ENCODE measurements around the gene CASKIN2. TPM values are rescaled to one million over a fixed set of nuclear protein-coding genes. Genes with fewer than 3 reads are reported as not detected.

CASKIN2 gene
- total RNA-seq, 2 experiments from 2014 or later, result 1.0 TPM; not detected in 1

DNA sequence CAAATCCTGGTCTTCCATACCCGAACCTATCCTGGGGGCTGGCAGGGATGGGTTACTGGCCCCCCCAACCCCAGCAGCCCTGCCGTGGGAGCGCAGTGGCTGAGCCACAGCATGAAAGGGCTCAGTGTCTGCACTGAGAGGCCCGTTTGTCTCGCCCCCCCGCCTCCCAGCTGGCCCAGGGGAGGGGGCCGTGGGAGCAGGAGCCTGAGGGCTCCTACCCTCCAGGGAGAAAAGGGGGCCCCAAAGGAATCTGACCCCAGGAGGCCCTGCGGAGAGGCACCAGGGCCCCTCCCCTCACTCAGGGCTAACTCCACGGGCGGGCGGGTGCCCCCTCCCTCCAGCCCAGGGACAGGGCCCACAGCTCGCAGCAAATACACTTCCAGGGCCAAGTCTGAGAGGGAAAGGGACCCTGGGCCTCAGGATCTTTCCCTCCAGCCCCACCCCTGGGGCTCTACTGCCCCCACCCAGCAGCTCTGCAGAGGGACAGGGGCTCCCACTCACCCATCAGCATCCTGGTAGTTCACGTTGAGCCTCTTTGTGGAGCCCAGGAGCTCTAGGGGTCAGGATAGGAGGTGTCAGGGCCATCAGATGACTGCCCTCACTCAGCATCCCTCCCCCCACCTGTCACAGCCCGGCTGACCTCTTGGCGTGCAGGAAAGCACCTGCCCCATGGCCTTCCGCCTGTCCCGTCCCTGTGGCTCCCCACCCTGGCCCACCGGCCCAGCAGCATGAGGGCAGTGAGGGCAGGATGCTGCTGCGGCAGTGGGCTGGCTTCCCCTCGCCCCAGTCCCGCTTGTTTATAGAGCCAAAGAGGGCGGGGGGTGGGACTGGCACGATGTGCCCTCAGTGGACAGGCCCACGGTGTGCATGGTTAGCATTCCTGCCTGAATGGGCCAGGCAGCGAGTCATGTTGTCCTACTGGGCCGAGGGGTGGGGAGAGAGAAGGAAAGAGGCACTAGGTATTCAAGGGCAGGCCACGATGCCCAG lies 7.3 kb downstream of the CASKIN2 start:
- Histone ChIP-seq H3K27ac (ENCODE audit: low read depth, low read length, poor library complexity, severe bottlenecking) (no peak overlapping the region), H3K9me2 (ENCODE audit: insufficient read depth, low read length) (no peaks in the 10 kb centered on the region), H3K4me3 (ENCODE audit: low read depth, low read length, poor library complexity, severe bottlenecking) (no peak overlapping the region), H3K4me1 (ENCODE audit: insufficient read depth, low read length, poor library complexity, severe bottlenecking) (no peaks in the 10 kb centered on the region), H3K79me2 (ENCODE audit: insufficient read depth, low read depth, low read length) (no peaks in the 10 kb centered on the region), H3K4me2 (ENCODE audit: low read length) (no peak overlapping the region), H3K9me3 (ENCODE audit: low read length) (no peaks in the 10 kb centered on the region), H3K36me3 (ENCODE audit: insufficient read depth, low read length) (no peaks in the 10 kb centered on the region), H4K20me1 (ENCODE audit: insufficient read depth, low read length) (no peaks in the 10 kb centered on the region), H2AFZ (ENCODE audit: low read length) (no peak overlapping the region)
- DNase-seq (ENCODE audit: low spot score), result no peak
- no TSS peak for BruUV-seq (replicated peaks)
- intact Hi-C loops (cut with micrococcal nuclease; ENCODE audit: unreplicated experiment), result no loop called here
- ChIA-PET CTCF (ENCODE audit: unreplicated experiment) (no interaction called here), POLR2A (no interaction called here)
- no peak for TF ChIP-seq EZH2phosphoT487 (IDR thresholded peaks at IDR 0.05; ENCODE audit: borderline replicate concordance, low read depth, low read length)
- TF ChIP-seq, protein P1, sequence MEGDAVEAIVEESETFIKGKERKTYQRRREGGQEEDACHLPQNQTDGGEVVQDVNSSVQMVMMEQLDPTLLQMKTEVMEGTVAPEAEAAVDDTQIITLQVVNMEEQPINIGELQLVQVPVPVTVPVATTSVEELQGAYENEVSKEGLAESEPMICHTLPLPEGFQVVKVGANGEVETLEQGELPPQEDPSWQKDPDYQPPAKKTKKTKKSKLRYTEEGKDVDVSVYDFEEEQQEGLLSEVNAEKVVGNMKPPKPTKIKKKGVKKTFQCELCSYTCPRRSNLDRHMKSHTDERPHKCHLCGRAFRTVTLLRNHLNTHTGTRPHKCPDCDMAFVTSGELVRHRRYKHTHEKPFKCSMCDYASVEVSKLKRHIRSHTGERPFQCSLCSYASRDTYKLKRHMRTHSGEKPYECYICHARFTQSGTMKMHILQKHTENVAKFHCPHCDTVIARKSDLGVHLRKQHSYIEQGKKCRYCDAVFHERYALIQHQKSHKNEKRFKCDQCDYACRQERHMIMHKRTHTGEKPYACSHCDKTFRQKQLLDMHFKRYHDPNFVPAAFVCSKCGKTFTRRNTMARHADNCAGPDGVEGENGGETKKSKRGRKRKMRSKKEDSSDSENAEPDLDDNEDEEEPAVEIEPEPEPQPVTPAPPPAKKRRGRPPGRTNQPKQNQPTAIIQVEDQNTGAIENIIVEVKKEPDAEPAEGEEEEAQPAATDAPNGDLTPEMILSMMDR (conservative IDR thresholded peaks at IDR 0.05; ENCODE audit: low read length), result no peak

GRCh38 chr17:75506888-75507287 lies 8.4 kb downstream of the CASKIN2 start:
- no TSS peak for BruUV-seq (replicated peaks)
- H3K79me2 ChIP-seq (ENCODE audit: insufficient read depth, low read depth, low read length), result no peaks in the 10 kb centered on the region
- H2AFZ ChIP-seq (ENCODE audit: low read length), result no peak overlapping the region
- no peak for TF ChIP-seq EZH2phosphoT487 (IDR thresholded peaks at IDR 0.05; ENCODE audit: borderline replicate concordance, low read depth, low read length)
- TF ChIP-seq, protein P1 (conservative IDR thresholded peaks at IDR 0.05; ENCODE audit: low read length), result no peak
- POLR2A ChIA-PET, result no interaction called here
- no peaks in the 10 kb centered on the region for H3K9me2 ChIP-seq (ENCODE audit: insufficient read depth, low read length)
- intact Hi-C loops (cut with micrococcal nuclease; ENCODE audit: unreplicated experiment), result no loop called here
- H3K4me3 ChIP-seq (ENCODE audit: low read depth, low read length, poor library complexity, severe bottlenecking), result no peak overlapping the region
- H3K4me2 ChIP-seq (ENCODE audit: low read length), result no peak overlapping the region
- H4K20me1 ChIP-seq (ENCODE audit: insufficient read depth, low read length), result no peaks in the 10 kb centered on the region
- CTCF ChIA-PET (ENCODE audit: unreplicated experiment), result no interaction called here
- H3K4me1 ChIP-seq (ENCODE audit: insufficient read depth, low read length, poor library complexity, severe bottlenecking), result no peaks in the 10 kb centered on the region
- no peak for DNase-seq (ENCODE audit: low spot score)
- no peaks in the 10 kb centered on the region for H3K9me3 ChIP-seq (ENCODE audit: low read length)
- no peaks in the 10 kb centered on the region for H3K36me3 ChIP-seq (ENCODE audit: insufficient read depth, low read length)
- no peak overlapping the region for H3K27ac ChIP-seq (ENCODE audit: low read depth, low read length, poor library complexity, severe bottlenecking)

DNA sequence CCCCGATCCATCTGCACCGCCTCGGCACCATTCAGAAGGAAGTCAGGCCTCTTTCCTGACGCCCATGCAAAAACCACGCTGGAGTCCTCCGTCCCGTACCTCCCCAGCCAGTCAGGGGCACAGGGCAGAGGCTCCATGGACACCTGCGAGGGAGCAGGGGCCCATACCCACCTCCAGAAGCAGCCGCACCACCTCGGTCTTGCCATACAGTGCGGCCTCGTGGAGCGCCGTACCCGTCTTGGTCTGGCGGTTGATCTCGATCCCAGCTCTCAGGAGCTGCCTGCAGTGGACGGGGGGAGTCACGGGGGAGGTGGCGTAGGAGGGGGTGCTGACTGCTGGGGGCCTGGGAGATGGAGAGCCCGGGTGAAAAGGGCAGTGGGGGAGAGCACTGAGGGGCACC lies 9.2 kb downstream of the CASKIN2 start:
- BruUV-seq (replicated peaks), result no TSS peak
- CTCF ChIA-PET (ENCODE audit: unreplicated experiment), result interaction anchor here (0.6 kb wide), 1 partner anchor 82 kb away, joined by 8 read pairs; no protein-coding TSS in a partner anchor

More for the DNA sequence above, 9.2 kb downstream of the CASKIN2 start:
- H3K79me2 ChIP-seq (ENCODE audit: insufficient read depth, low read depth, low read length), result no peaks in the 10 kb centered on the region
- DNase-seq (ENCODE audit: low spot score), result no peak
- no peaks in the 10 kb centered on the region for H3K9me2 ChIP-seq (ENCODE audit: insufficient read depth, low read length)
- no peaks in the 10 kb centered on the region for H3K36me3 ChIP-seq (ENCODE audit: insufficient read depth, low read length)
- no peak overlapping the region for H3K4me2 ChIP-seq (ENCODE audit: low read length)
- TF ChIP-seq, protein P1 (conservative IDR thresholded peaks at IDR 0.05; ENCODE audit: low read length), result no peak
- TF ChIP-seq EZH2phosphoT487 (IDR thresholded peaks at IDR 0.05; ENCODE audit: borderline replicate concordance, low read depth, low read length), result no peak
- H3K4me3 ChIP-seq (ENCODE audit: low read depth, low read length, poor library complexity, severe bottlenecking), result no peak overlapping the region
- POLR2A ChIA-PET, result interaction anchor here (0.6 to 1.5 kb wide), 3 partner anchors 11 to 372 kb away, joined by 3 to 9 read pairs (median 4); no protein-coding TSS in a partner anchor
- no peaks in the 10 kb centered on the region for H3K9me3 ChIP-seq (ENCODE audit: low read length)
- H4K20me1 ChIP-seq (ENCODE audit: insufficient read depth, low read length), result no peaks in the 10 kb centered on the region
- H2AFZ ChIP-seq (ENCODE audit: low read length), result no peak overlapping the region
- no peaks in the 10 kb centered on the region for H3K4me1 ChIP-seq (ENCODE audit: insufficient read depth, low read length, poor library complexity, severe bottlenecking)
- intact Hi-C loops (cut with micrococcal nuclease; ENCODE audit: unreplicated experiment), result no loop called here
- H3K27ac ChIP-seq (ENCODE audit: low read depth, low read length, poor library complexity, severe bottlenecking), result no peak overlapping the region

Measured in OCI-LY7 (cell line).